A673 (cell line): ENCODE measurements around the gene PKDREJ. TPM values are rescaled to one million over a fixed set of nuclear protein-coding genes. Genes with fewer than 3 reads are reported as not detected.

ENCODE experiments used
- BruUV-seq: library from RNA; stranded (reverse); fragments of 400-500 nt; replicated peaks from 2 replicates; lab custom pipeline; 2021; lab: Mats Ljungman, UMichigan
- CTCF ChIA-PET: fragments of 300-600 bp; sonication (Branson Sonifier 250); formaldehyde crosslinking; loops from one replicate; lab custom pipeline; 2022; ENCODE audit warnings: antibody characterized with exemption; lab: Charles Lee
- POLR2A ChIA-PET: fragments of 300-600 bp; sonication (Branson Sonifier 250); formaldehyde crosslinking; loops from one replicate; lab custom pipeline; 2022; ENCODE audit warnings: antibody characterized with exemption; ENCODE audit not compliant: low non-redundant PET; lab: Charles Lee
- DNase-seq: peaks from one replicate; pipeline ENCODE4 v3.0.0-alpha.2; 2015; ENCODE audit warnings: low spot score
- H3K27ac ChIP-seq: fragments of 200-600 bp; sonication (generic); 2 replicates; pipeline ENCODE4 v1.5.1; 2016; ENCODE audit warnings: mixed run types, low read depth, mild to moderate bottlenecking, mixed read lengths, antibody characterized with exemption, low read length; ENCODE audit not compliant: poor library complexity, severe bottlenecking
- H3K27me3 ChIP-seq: fragments of 200-600 bp; sonication (generic); replicated peaks from 2 replicates; pipeline ENCODE4 v1.6.1; 2017; ENCODE audit warnings: mixed run types, low read depth, mild to moderate bottlenecking, mixed read lengths, antibody characterized with exemption, low read length; ENCODE audit not compliant: insufficient read depth, poor library complexity
- H3K36me3 ChIP-seq: fragments of 200-600 bp; sonication (generic); 2 replicates; pipeline ENCODE4 v1.6.1; 2016; ENCODE audit warnings: mixed run types, mild to moderate bottlenecking, mixed read lengths, antibody characterized with exemption, low read length; ENCODE audit not compliant: insufficient read depth, poor library complexity, severe bottlenecking
- H3K4me1 ChIP-seq: fragments of 200-600 bp; sonication (generic); 2 replicates; pipeline ENCODE4 v1.6.1; 2017; ENCODE audit warnings: mixed run types, mild to moderate bottlenecking, mixed read lengths, antibody characterized with exemption, low read length; ENCODE audit not compliant: insufficient read depth, poor library complexity, severe bottlenecking
- H3K4me3 ChIP-seq: fragments of 200-600 bp; sonication (generic); 2 replicates; pipeline ENCODE4 v1.5.1; 2016; ENCODE audit warnings: low read depth, mixed run types, mild to moderate bottlenecking, mixed read lengths, low read length; ENCODE audit not compliant: poor library complexity, severe bottlenecking
- H3K9me3 ChIP-seq: fragments of 200-600 bp; sonication (generic); 2 replicates; pipeline ENCODE4 v1.6.1; 2016; ENCODE audit warnings: mixed run types, low read depth, mild to moderate bottlenecking, mixed read lengths, antibody characterized with exemption, low read length; ENCODE audit not compliant: poor library complexity, severe bottlenecking
- CTCF ChIP-seq: fragments of 300-800, 200-600 bp; sonication (generic); conservative IDR thresholded peaks from 2 replicates; pipeline ENCODE4 v1.5.1; 2017; ENCODE audit warnings: low read depth, mild to moderate bottlenecking, antibody characterized with exemption, low read length, moderate library complexity, mixed read lengths
- EZH2 ChIP-seq: fragments of 200-600 bp; sonication (generic); IDR thresholded peaks from 2 replicates; pipeline ENCODE4 v1.6.1; 2017; ENCODE audit warnings: borderline replicate concordance, low read depth, mild to moderate bottlenecking, mixed read lengths, antibody characterized with exemption, low read length; ENCODE audit not compliant: poor library complexity, severe bottlenecking
- intact Hi-C: fragments of 100-400 bp; cut with micrococcal nuclease; formaldehyde crosslinking; loops from one replicate; pipeline ENCODE4 v1.10.0; 2022; ENCODE audit not compliant: unreplicated experiment
- total RNA-seq: library from RNA; stranded (reverse); gene quantifications from 2 replicates; pipeline ENCODE4 v1.2.3, GENCODE V29; 2021

PKDREJ gene
- total RNA-seq, 1 experiment from 2014 or later, result not detected

GRCh38 chr22:46241396-46242007 lies 21.6 kb downstream of the PKDREJ start:
- intact Hi-C loops, result no loop called here
- CTCF ChIA-PET, result no interaction called here
- TF ChIP-seq EZH2 (no peak), CTCF (no peak)
- no TSS peak for BruUV-seq
- Histone ChIP-seq H3K36me3 (peaks cover 3% of the 10 kb centered on the region), H3K4me3 (no peak overlapping the region), H3K27ac (no peak overlapping the region), H3K4me1 (no peaks in the 10 kb centered on the region), H3K27me3 (no peaks in the 10 kb centered on the region), H3K9me3 (no peaks in the 10 kb centered on the region)
- DNase-seq, result no peak
- POLR2A ChIA-PET, result no interaction called here

GRCh38 chr22:46240907-46241306 lies 22.2 kb downstream of the PKDREJ start:
- Histone ChIP-seq H3K4me1 (no peaks in the 10 kb centered on the region), H3K27me3 (no peaks in the 10 kb centered on the region), H3K27ac (no peak overlapping the region), H3K36me3 (peaks cover 3% of the 10 kb centered on the region), H3K9me3 (no peaks in the 10 kb centered on the region), H3K4me3 (no peak overlapping the region)
- no TSS peak for BruUV-seq
- intact Hi-C loops, result no loop called here
- DNase-seq, result no peak
- ChIA-PET CTCF (no interaction called here), POLR2A (no interaction called here)
- no peak for TF ChIP-seq EZH2
- no peak for TF ChIP-seq CTCF

- no TSS peak for BruUV-seq
- H3K36me3 ChIP-seq, result peaks cover 3% of the 10 kb centered on the region
- no peak for TF ChIP-seq EZH2
- TF ChIP-seq CTCF, result no peak
- CTCF ChIA-PET, result no interaction called here
- POLR2A ChIA-PET, result no interaction called here
- H3K4me1 ChIP-seq, result no peaks in the 10 kb centered on the region
- DNase-seq, result no peak
- no peak overlapping the region for H3K4me3 ChIP-seq
- no peaks in the 10 kb centered on the region for H3K9me3 ChIP-seq
- intact Hi-C loops, result no loop called here
- H3K27ac ChIP-seq, result no peak overlapping the region
- no peaks in the 10 kb centered on the region for H3K27me3 ChIP-seq
These were observed 22.6 kb downstream of the PKDREJ start for GRCh38 chr22:46240506-46240905.
